GM12892 (cell line): Measurements from ENCODE around the gene PGM3.

Experiments used
- POLR2A ChIP-seq: IDR thresholded peaks from 2 replicates; pipeline ENCODE4 v1.6.1; 2011; ENCODE audit warnings: low read depth, low read length, control low read depth
- POLR2AphosphoS5 ChIP-seq: IDR thresholded peaks from 2 replicates; pipeline ENCODE4 v1.6.1; 2011; ENCODE audit warnings: low read depth, low read length, control low read depth

DNA sequence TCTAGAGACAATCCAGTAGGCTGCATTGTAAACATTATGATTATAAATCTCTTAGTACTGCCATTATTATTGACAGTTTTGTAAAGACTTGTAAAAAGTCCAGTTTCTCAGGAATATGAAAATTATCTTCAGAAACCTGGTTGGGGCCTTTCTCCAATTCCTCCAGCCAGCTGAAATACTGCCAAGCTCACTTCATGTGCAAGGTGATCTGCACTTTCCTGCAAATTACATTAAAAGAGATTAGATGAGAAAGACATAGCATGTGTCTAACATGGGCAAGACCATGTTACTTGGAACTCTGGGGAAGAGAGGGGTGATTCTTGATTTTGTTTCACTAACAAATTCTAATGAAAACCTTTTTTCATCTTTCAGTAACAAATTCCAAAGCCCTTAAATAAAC, 24.0 kb downstream of the PGM3 start:
- TF ChIP-seq POLR2A (no peak), POLR2AphosphoS5 (no peak)
